Stimulated activated naive CD8-positive, alpha-beta T cell treated with anti-CD3 and anti-CD28 coated beads, Interleukin-15, Interleukin-2, amounts not matched to agents 100 ng/mL and 50 ng/mL, for 24 hours (primary cell): ENCODE data around the gene ZMIZ1.
"Not testable (repeated sequence)": the region's sequence is repeated elsewhere in the genome, so short reads cannot be mapped to it uniquely, and the experiment has no call there.

Experiments
- H3K27ac Mint-ChIP-seq: one replicate; pipeline ENCODE4 v1.8.0; 2021; ENCODE audit warnings: mild to moderate bottlenecking, mixed read lengths
- H3K27me3 Mint-ChIP-seq: one replicate; pipeline ENCODE4 v1.8.0; 2021; ENCODE audit warnings: mixed read lengths
- H3K36me3 Mint-ChIP-seq: one replicate; pipeline ENCODE4 v1.8.0; 2021; ENCODE audit warnings: low read depth, mixed read lengths
- H3K4me1 Mint-ChIP-seq: one replicate; pipeline ENCODE4 v1.8.0; 2021; ENCODE audit warnings: low read depth, mixed read lengths
- H3K4me3 Mint-ChIP-seq: one replicate; pipeline ENCODE4 v1.8.0; 2021; ENCODE audit warnings: mild to moderate bottlenecking, mixed read lengths
- H3K9me3 Mint-ChIP-seq: one replicate; pipeline ENCODE4 v1.8.0; 2021; ENCODE audit warnings: mixed read lengths

ZMIZ1 gene

DNA sequence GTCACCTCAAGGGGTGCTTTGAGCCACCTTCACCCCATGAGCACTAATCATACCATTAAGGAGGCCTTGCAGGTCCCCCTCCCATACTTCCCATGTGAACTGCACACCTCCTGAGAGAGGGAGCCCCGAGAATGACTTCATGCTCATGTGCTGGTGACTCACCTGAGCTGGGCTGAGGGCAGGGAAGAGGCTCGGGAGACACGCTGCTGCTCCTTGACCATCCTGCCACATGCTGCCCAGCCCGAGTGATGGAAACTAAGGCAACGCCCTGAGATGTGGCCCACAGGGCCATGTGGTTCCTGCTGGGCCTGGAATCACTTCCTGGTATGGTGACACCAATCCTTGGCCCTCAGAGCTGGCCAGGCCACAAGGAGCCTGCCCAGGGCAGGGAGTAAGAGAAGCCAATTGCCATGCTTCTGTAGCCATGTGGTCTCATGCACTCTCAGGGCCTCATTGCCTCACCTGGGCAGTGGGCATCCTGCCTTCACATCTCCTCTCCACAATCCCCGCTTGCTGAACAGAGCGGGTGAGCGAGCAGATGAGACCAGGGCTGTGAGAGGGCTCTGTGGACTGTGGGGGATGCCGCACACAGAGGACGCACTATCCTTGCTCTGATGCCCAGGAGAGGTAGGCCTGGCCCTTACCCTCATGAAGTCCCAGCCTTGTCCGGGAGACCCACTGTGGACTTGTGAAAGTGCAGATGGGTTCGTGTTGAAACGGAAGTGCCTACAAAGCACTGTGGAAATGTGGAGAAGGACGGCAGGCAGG, 260.2 kb downstream of the ZMIZ1 start:
- Mint-ChIP-seq H3K27me3 (no peaks in the 10 kb centered on the region), H3K4me3 (no peak overlapping the region), H3K4me1 (peaks cover 47% of the 10 kb centered on the region), H3K9me3 (no peaks in the 10 kb centered on the region), H3K36me3 (no peaks in the 10 kb centered on the region), H3K27ac (no peak overlapping the region)

DNA sequence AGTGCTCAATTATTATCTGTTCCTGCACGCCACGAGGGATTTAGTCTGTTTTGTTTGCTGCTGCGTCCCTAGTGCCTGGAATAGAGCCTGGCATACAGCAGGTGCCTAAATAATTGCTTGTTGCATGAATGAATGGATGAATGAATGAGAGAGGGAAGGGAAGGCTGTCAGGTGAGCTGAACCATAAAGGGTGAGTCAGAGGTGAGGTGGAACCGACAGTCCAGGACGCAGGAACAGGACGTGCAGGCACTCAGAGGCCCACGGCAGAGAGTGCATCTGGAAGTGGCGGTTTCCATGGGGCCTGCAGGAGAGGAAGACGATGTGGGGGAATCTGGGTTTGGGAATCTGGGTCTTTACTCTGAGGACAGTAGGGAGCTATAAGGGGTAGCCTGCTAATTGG, 260.8 kb downstream of the ZMIZ1 start:
- peaks cover 46% of the 10 kb centered on the region for H3K4me1 Mint-ChIP-seq

DNA sequence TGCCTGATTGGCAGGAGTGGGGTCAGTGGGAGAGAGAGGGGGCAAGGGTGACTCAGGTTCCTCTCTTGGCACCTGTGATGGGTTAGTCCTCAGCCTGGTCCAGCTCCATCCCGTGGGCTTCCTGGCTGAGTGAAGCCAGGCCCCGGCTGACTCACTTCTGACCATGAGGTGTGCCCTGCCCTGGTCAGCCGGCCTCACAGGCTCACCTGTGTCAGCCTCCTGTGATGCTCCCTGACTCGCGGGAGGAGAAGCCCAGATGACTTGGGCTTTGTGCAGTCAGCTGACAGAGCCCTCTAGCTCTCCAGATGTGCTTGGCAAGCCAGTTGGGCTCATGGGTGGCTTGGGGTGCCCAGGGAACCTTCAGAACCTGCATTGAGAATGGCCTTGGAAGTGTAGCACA, 262.5 kb downstream of the ZMIZ1 start:
- H3K4me3 Mint-ChIP-seq, result peak overlapping the region; percentile 15

More for the DNA sequence above, 260.8 kb downstream of the ZMIZ1 start:
- Mint-ChIP-seq H3K9me3 (no peaks in the 10 kb centered on the region), H3K27me3 (no peaks in the 10 kb centered on the region), H3K4me3 (no peak overlapping the region), H3K36me3 (no peaks in the 10 kb centered on the region), H3K27ac (no peak overlapping the region)

DNA sequence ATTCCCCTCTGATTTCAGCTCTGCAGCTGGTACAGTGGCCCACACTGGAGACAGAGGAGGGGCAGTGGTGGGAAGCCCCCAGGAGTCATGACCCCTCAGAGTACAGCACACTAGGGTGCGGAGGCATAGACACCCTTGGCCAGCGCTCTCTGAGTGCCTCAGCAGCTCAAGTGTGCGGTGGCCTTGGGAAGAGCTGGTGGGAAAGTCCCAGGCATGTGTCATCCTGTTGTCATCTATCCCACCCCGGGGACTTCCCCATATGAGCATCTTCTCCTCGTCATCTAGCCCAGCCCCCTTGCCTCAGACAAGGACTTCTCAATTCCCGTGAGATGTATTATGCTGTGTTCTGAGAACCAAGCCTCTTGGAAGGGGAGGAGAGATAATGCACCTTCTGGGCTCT, 262.9 kb downstream of the ZMIZ1 start:
- H3K27ac Mint-ChIP-seq, result peak overlapping the region; percentile 97
- peak overlapping the region; percentile 41 for H3K4me3 Mint-ChIP-seq
- no peaks in the 10 kb centered on the region for H3K27me3 Mint-ChIP-seq
- H3K9me3 Mint-ChIP-seq, result no peaks in the 10 kb centered on the region
- peaks cover 51% of the 10 kb centered on the region for H3K4me1 Mint-ChIP-seq
- no peaks in the 10 kb centered on the region for H3K36me3 Mint-ChIP-seq

More for the DNA sequence above, 262.5 kb downstream of the ZMIZ1 start:
- Mint-ChIP-seq H3K36me3 (no peaks in the 10 kb centered on the region), H3K27me3 (no peaks in the 10 kb centered on the region), H3K27ac (peak overlapping the region; percentile 84), H3K9me3 (no peaks in the 10 kb centered on the region), H3K4me1 (peaks cover 51% of the 10 kb centered on the region)

DNA sequence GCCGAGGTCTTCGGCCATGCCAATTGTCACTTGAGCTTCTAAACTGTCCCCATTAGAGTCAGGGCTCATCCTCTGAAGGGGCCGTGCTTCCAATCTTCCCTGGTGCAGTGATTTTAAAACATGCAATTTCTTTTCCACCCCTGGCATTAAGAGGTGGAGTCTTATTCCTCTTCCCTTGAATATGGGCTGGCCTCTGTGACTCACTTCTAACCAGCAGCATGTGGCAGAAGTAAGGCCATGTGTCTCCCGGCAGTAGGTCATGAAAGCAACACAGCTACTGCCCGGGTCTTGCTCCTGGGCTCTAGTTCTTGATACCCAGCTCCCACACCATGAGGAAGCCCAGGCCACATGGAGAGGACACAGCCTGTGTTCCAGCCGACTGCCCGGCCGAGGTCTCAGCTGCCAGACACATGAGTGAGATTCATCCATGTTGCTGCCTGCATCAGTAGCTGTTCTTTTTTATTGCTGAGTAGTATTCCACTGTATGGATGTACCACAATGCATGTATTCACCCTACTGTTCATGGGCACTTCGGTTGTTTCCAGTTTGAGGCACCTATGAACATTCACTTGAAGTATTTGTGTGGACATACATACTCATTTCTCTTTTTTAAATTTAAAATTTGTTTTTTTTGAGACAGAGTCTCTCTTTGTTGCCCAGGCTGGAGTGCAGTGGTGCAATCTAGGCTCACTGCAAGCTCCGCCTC, 264.0 kb downstream of the ZMIZ1 start:
- Mint-ChIP-seq H3K4me1 (peaks cover 51% of the 10 kb centered on the region), H3K27ac (peak overlapping the region; percentile 92)
- not testable (repeated sequence) for H3K4me3 Mint-ChIP-seq, H3K9me3 Mint-ChIP-seq, H3K36me3 Mint-ChIP-seq, H3K27me3 Mint-ChIP-seq

DNA sequence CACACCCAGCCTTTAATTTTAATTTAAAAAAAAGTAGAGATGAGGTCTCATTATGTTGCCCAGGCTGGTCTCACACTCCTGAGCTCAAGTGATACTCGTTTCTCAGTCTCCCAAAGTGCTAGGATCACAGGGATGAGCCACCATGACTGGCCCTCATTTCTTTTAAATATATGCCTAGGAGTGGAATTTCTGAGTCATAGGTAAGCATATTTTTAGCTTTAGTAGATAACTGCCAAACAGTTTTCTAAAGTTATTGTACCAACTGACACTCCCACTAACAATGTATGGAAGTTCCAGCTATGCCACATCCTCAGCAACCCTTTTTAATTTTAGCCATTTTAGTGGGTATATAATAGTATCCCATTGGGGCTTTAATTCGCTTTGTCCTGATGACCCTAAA, 264.7 kb downstream of the ZMIZ1 start:
- peak overlapping the region; percentile 38 for H3K4me3 Mint-ChIP-seq
- H3K27me3 Mint-ChIP-seq, result no peaks in the 10 kb centered on the region
- peaks cover 51% of the 10 kb centered on the region for H3K4me1 Mint-ChIP-seq

DNA sequence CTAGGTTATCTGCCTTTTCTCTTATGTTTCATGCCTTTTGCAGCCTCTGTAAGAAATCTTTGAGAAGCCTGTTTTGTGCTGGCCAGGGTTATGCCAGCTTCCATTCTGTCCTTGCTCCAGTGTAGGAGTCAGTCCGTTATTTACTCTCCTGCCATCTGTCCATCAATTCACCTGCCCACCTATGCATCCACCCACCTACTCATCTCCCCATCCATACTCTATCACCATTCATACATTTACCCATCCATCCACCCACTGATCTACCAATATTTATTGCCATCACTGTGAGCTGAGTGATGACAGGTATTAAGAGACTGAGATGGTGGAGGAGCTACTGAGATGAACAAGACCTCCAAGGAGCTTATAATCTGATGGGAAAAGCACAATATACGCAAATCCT, 265.8 kb downstream of the ZMIZ1 start:
- Mint-ChIP-seq H3K4me3 (no peak overlapping the region), H3K36me3 (no peaks in the 10 kb centered on the region), H3K27ac (peak overlapping the region; percentile 34)

More for the DNA sequence above, 264.7 kb downstream of the ZMIZ1 start:
- H3K9me3 Mint-ChIP-seq, result no peaks in the 10 kb centered on the region
- no peaks in the 10 kb centered on the region for H3K36me3 Mint-ChIP-seq
- peak overlapping the region; percentile 92 for H3K27ac Mint-ChIP-seq

DNA sequence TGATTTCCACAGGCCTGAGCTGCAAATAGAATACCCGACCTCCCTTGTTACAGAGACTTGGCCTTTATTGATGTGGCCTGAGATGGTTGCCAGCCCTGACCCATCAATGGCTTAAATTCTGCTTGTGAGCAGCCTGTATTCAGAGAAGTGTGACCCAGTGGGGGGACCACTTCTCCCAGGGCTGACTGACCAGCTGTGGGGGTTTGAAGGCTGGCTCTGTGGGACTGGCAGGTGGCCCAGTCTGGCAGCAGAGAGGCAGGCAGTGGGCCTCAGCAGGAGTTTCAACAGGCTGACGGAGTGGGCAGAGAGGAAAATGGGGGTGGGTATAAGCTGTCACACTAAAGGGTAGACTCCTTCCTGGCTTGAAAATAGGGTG, 266.3 kb downstream of the ZMIZ1 start:
- peak overlapping the region; percentile 70 for H3K27ac Mint-ChIP-seq
- H3K27me3 Mint-ChIP-seq, result no peaks in the 10 kb centered on the region
- H3K36me3 Mint-ChIP-seq, result no peaks in the 10 kb centered on the region
- no peaks in the 10 kb centered on the region for H3K9me3 Mint-ChIP-seq
- peaks cover 44% of the 10 kb centered on the region for H3K4me1 Mint-ChIP-seq
- H3K4me3 Mint-ChIP-seq, result no peak overlapping the region

More for the DNA sequence above, 265.8 kb downstream of the ZMIZ1 start:
- H3K4me1 Mint-ChIP-seq, result peaks cover 44% of the 10 kb centered on the region
- H3K9me3 Mint-ChIP-seq, result no peaks in the 10 kb centered on the region
- no peaks in the 10 kb centered on the region for H3K27me3 Mint-ChIP-seq

DNA sequence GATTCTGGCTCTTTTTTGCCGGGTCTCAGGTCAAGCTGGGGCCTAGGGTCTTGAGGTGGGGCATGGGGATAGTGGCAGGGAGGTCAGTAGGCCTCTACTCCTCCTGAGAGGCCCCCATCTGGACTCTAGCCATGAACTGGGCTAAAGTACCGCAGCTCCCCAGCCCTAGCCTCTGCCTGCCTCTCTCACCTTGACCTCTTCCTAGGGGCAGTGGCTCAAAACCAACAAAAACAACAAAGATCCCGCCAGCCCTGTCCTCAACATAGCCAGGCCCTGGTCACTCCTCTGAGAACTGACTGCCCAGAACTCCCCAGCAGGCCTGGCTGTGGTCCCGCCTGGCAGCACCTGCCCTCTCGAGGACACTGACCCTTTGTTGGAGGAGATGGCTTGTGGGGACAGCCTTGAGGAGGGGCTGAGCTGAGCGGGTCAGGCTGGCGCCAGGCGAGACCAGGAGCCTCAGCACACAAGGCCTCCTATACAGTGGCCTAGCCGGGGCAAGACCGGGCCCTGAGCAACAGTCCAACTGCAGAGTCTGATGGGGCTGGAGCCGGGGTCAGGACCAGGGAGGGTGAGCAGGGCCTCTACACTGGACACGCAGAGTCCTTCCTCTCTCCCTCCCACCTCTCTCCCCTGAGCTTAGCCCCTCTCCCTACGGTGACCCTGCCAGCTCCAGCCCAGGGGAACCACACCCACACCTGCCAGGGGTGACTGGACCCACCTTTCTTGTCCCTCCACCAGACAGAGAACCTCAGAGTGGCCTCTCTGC, 266.9 kb downstream of the ZMIZ1 start:
- Mint-ChIP-seq H3K27me3 (no peaks in the 10 kb centered on the region), H3K27ac (peak overlapping the region; percentile 70), H3K9me3 (no peaks in the 10 kb centered on the region), H3K4me3 (no peak overlapping the region), H3K4me1 (peaks cover 41% of the 10 kb centered on the region), H3K36me3 (no peaks in the 10 kb centered on the region)

DNA sequence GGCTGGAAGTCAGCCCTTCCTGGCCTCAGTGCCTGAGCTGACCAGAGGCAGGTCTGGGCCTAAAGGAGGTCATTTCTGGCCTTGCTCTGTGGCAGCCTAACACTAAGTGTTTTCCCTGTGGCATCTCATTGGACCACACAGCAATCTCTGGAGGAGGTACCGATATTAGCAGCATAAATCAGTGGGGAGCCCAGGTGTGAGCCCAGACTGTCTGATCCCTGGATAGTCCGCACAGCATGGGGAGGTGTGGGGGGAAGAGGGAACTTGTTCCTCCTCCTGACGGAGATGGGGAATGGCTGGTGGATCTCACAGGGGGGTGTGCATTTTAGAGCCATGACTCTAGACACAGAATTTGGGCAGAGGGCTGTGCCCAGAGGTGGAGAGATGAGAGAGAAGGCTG, 267.5 kb downstream of the ZMIZ1 start:
- no peak overlapping the region for H3K4me3 Mint-ChIP-seq
- H3K4me1 Mint-ChIP-seq, result peaks cover 35% of the 10 kb centered on the region
- H3K36me3 Mint-ChIP-seq, result no peaks in the 10 kb centered on the region
- H3K9me3 Mint-ChIP-seq, result no peaks in the 10 kb centered on the region
- no peaks in the 10 kb centered on the region for H3K27me3 Mint-ChIP-seq
- H3K27ac Mint-ChIP-seq, result no peak overlapping the region

DNA sequence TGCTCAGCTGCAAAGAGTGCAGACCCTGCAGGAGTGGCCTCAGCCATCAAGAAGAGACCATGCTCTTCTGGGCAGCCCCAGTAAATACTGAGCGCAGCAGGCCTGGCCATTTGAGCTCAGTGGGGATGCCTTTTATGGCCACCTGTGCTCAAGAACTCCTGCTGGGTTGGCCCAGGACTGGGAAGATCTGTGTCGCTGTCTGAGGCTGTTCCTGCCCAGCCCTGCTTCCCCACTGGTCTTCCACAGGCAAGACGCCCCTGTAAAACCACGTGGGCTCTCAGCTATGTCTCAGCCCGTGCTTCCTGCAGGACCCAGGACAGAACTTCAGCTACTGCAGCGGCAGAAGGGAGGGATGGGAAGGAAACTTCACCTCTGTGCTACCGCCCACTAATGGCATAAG, 268.0 kb downstream of the ZMIZ1 start:
- no peaks in the 10 kb centered on the region for H3K27me3 Mint-ChIP-seq
- H3K9me3 Mint-ChIP-seq, result no peaks in the 10 kb centered on the region
- no peaks in the 10 kb centered on the region for H3K36me3 Mint-ChIP-seq
- H3K27ac Mint-ChIP-seq, result no peak overlapping the region
- H3K4me1 Mint-ChIP-seq, result peaks cover 30% of the 10 kb centered on the region
- H3K4me3 Mint-ChIP-seq, result no peak overlapping the region

DNA sequence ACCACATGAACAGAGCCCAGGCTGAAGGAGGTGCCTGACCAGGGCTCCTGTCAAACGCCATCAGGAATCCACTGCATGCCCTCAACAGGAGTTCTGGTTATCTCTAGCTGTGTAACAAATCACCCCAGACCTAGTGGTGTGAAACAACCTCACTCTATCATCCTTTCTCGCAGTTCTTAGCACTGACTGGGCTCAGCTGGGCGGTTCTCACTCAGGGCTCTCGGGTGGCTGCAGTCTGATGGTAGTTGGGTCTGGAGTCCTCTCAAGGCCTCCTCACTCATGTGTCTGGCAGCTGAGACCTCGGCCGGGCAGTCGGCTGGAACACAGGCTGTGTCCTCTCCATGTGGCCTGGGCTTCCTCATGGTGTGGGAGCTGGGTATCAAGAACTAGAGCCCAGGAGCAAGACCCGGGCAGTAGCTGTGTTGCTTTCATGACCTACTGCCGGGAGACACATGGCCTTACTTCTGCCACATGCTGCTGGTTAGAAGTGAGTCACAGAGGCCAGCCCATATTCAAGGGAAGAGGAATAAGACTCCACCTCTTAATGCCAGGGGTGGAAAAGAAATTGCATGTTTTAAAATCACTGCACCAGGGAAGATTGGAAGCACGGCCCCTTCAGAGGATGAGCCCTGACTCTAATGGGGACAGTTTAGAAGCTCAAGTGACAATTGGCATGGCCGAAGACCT, 269.2 kb downstream of the ZMIZ1 start:
- H3K27ac Mint-ChIP-seq, H3K9me3 Mint-ChIP-seq, H3K27me3 Mint-ChIP-seq, H3K36me3 Mint-ChIP-seq, H3K4me3 Mint-ChIP-seq: not testable (repeated sequence)
- peaks cover 24% of the 10 kb centered on the region for H3K4me1 Mint-ChIP-seq

DNA sequence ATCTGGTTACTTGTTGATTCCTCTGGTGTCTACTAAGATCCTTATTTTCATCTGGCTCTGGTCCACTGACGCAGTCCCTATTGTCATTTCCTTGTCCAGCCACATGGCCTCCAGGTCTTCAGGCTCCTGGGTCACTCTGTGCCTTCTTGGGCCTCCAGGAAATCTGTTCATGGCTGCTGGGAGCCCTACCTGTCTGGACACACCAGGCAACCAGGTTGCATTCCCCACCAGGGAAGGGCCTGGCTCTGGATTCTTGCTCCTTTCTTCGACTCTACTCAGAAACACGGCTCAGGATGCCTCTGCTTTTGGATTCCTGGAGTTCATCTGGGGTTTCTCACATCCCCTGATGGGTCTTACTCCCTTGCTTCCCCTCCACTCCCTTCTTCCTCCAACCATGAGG, 270.5 kb downstream of the ZMIZ1 start:
- H3K4me3 Mint-ChIP-seq, result no peak overlapping the region
- H3K4me1 Mint-ChIP-seq, result peaks cover 13% of the 10 kb centered on the region
- H3K27me3 Mint-ChIP-seq, result no peaks in the 10 kb centered on the region
- no peak overlapping the region for H3K27ac Mint-ChIP-seq
- no peaks in the 10 kb centered on the region for H3K36me3 Mint-ChIP-seq
- H3K9me3 Mint-ChIP-seq, result no peaks in the 10 kb centered on the region

DNA sequence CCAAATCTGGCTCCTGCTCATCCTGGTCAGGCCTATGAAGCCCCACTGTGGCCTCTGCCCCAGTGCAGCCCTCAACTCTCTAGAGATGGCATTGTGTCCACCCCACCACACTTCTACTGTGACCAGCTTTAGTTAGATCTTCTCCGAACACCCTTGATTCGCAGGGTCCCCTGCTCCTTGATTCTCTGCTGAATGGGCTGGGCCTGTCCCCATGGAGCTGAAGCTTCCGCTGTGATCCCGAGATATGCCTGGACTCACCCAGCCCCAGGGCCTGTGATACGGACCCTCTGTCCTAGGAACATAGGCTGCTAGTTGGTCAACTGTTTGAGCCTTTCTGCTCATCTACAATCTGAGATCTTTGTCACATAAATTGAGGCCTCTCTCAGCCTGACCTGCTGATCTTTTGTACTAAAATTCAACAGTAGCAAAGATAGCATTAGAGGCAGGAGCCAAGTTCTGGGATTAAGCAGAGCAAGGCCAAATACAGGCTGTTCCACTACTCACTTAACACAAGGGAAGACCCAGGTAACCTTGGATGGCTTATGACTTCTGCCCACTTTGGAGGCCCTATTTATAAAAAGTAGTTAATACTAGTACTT, 272.0 kb downstream of the ZMIZ1 start:
- Mint-ChIP-seq H3K9me3 (no peaks in the 10 kb centered on the region), H3K4me1 (no peaks in the 10 kb centered on the region), H3K27me3 (no peaks in the 10 kb centered on the region), H3K27ac (no peak overlapping the region), H3K36me3 (no peaks in the 10 kb centered on the region), H3K4me3 (no peak overlapping the region)
